HL-60/S4 treated with retinoic acid at 250 ng/mL for 4 days and 3 days (cell line): ENCODE data around the gene PRKCQ.
"Not testable (repeated sequence)": the region's sequence is repeated elsewhere in the genome, so short reads cannot be mapped to it uniquely, and the experiment has no call there.

Experiments
- in situ Hi-C: fragments of 300-500 bp; cut with MboI; formaldehyde crosslinking; loops from 2 replicates; pipeline ENCODE4 v1.7.0; 2022; ENCODE audit warnings: low sequenced_read_pairs

Gene PRKCQ

DNA sequence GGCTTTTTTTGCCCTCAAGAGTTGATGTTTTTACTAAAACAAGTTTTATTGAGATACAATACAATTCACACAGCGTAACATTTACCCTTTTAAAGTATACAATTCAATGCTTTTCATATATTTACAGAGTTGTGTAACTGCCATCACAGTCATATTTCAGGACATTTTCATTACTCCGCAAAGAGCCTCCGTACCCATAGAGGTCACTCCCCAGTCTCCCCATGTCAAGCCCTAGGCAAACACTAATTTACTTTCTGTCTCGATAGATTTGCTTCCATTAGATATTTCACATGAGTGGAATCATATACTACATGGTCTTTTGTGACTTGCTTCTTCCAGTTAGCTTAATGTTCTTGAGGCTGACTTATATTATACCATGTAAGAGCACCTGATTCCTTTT is 183.8 kb downstream of the PRKCQ start:
- in situ Hi-C loops = no loop called here

DNA sequence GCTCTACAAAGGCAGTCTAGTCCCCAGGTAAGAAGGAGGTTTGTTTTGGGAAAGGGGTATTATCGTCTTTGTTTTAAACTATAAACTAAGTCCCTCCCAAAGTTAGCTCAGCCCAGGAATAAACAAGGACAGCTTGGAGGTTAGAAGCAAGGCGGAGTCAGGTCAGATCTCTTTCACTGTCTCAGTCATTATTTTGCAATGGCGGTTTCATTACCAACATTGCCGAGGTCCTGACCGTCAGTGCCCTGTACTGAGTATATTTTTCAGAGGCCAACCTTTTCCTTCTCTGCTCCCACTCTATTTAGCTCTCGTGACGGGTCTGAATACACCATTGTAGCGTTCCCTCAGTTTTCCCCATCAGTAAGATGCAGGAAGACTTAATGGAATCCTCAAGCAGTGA is 184.5 kb downstream of the PRKCQ start:
- in situ Hi-C loops = no loop called here

DNA sequence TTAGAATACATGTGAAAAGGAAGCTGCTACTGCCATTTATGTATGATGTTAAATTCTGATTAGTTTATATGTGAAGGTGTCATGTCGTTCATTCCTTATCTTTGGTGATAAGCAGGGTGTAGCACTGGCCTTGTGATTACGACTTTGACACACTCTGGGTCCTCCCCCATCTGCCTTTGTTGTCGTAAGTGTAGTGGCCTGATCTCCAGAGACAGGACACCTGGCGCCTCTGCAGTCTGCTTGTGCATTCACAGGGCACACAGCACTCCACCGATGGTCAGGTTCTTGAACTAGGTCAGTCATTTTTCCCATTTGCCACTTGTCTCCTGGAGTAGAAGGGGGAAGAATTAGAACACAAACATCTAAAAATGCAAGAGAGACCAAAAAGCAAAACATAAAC is 186.0 kb downstream of the PRKCQ start:
- in situ Hi-C loops = no loop called here

DNA sequence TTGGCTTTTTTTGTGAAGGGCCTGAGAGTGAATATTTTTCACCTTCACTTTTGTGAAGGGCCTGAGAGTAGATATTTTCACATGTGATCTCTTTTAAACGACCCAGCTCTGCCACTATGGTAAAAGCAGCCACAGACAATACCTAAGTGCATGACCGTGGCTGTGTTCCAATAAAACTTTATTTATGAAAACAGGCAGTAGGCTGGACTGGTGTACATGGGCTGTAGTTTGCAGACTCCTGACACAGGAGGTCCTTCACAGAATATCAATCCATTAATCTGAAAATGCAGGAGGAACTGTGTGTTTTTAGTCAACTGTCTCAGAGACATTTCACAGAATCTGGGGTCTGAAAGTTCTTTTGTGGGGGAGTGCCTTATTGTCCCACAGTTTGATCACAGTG is 186.9 kb downstream of the PRKCQ start:
- in situ Hi-C loops = no loop called here

GRCh38 chr10:6390213-6390845 is 189.7 kb downstream of the PRKCQ start:
- in situ Hi-C loops = no loop called here

- in situ Hi-C loops = no loop called here
Observed at GRCh38 chr10:6388261-6388893, 191.7 kb downstream of the PRKCQ start.

GRCh38 chr10:6386960-6387359 is 193.1 kb downstream of the PRKCQ start:
- in situ Hi-C loops = no loop called here

- in situ Hi-C loops = no loop called here
Observed at GRCh38 chr10:6386346-6386745, 193.7 kb downstream of the PRKCQ start.

DNA sequence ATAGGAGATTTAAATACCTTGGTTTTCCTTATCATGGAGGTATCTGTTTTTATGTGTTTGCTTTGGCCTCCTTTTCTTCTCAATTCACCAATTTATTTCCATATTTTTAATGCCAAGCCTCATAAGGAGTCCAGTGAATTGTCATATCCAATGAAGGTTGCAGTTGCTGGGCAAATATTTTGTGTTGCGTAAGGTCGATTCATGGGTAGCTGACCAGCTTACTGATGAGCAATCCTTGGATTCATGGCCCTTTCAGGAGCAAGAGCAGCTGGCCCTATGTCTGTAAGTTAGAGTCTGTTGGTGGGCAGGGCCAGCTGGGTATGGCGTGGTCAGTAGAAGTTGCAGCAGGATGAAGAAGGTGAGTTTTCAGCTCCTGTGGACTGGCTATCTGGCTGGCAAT is 194.4 kb downstream of the PRKCQ start:
- in situ Hi-C loops = no loop called here

DNA sequence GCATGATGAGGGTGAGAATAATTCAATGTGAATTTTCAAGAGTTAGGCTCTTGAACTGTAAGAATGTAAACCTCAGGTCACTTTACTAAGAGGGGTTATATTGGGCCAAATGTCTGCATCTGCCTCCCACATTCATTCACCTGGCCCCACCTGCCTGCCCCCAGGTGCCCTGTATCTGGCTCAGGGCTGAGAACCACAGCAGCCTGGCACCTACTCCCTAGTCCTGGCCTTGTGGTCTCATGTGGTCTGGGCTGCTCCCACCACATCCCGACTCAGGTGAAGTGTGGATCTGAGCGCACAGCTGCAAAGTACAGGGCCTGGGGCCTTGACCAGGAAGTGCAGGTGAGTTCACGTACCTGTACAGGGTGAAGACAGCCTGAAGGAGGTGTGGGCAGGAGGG is 195.2 kb downstream of the PRKCQ start:
- in situ Hi-C loops = no loop called here

- in situ Hi-C loops = no loop called here
Observed at GRCh38 chr10:6384031-6384430, 196.0 kb downstream of the PRKCQ start.

GRCh38 chr10:6383096-6383812 is 196.8 kb downstream of the PRKCQ start:
- in situ Hi-C loops = no loop called here

DNA sequence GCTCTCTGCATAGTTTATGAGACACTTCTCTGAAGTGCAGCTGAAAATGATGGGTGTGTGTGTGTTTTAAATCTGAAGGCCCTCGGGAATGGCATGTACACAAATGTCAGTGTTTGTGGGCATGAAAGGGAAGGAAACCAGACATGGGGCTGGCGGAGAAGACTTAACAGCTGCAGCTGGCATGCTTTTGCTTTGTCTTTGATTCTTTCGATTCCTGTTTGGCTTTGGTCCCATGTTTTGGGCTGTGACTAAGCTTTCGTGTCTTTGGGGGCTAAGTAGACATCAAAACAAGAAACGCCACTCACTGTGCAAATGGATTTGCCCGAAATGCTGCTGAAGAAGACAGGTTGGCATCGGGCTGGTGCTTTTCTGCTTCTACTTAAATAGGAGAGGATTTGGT is 198.0 kb downstream of the PRKCQ start:
- in situ Hi-C loops = no loop called here

- in situ Hi-C loops = not testable (repeated sequence)
Observed at GRCh38 chr10:6380478-6380877, 199.6 kb downstream of the PRKCQ start.

DNA sequence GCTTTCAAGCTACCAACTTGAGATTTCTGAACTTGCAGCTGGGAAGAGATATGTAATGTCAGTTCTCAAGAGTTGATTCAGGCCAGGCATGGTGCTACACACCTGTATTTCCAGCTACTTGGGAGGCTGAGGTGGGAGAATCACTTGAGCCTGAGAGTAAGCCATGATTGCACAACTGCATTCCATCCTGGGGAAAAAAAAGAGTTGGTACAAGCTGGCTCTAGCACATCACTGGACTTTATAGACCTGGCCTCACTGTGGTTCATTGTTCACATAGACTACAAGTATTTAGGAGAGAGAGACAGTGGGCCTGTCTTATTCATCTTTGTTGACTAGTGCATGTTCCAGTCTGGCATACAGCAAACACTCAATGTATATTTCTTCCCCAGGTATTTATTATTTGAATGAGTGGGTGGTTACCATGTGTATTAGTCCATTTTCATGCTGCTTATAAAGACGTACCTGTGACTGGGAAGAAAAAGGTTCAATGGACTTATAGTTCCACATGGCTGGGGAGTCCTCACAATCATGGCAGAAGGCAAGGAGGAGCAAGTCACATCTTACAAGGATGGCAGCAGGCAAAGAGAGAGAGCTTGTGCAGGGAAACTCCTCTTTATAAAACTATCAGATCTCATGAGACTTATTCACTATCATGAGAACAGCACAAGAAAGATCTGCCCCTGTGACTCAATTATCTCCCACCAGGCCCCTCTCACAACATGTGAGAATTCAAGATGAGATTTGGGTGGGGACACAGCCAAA is 200.9 kb downstream of the PRKCQ start:
- in situ Hi-C loops = no loop called here
